Panc1 (cell line): ENCODE data around the gene VKORC1. TPM values are rescaled to one million over a fixed set of nuclear protein-coding genes. Genes with fewer than 3 reads are reported as not detected.

Experiments used
- ATAC-seq: fragments of 200-7000 bp; cut with Tn5 transposase; 2 replicates; pipeline ENCODE4 v1.9.1; 2020; ENCODE audit warnings: mild to moderate bottlenecking, moderate library complexity
- BruUV-seq: library from RNA; stranded (reverse); fragments of 400-500 nt; replicated peaks from 2 replicates; lab custom pipeline; 2021; lab: Mats Ljungman, UMichigan
- CTCF ChIA-PET: fragments of 300-600 bp; sonication (Branson Sonifier 250); formaldehyde crosslinking; loops from one replicate; lab custom pipeline; 2022; ENCODE audit warnings: antibody characterized with exemption; lab: Charles Lee
- POLR2A ChIA-PET: fragments of 300-600 bp; sonication (Branson Sonifier 250); formaldehyde crosslinking; loops from one replicate; lab custom pipeline; 2022; ENCODE audit warnings: antibody characterized with exemption; lab: Charles Lee
- DNase-seq: peaks from one replicate; pipeline ENCODE4 v3.0.0-alpha.2; 2010; ENCODE audit warnings: low read depth, low spot score
- H3K27ac ChIP-seq: 2 replicates; pipeline ENCODE4 v1.5.1; 2011; ENCODE audit warnings: mild to moderate bottlenecking, low read length, inconsistent platforms
- H3K27me3 ChIP-seq: fragments of 200-500 bp; sonication (Bioruptor generic); 2 replicates; pipeline ENCODE4 v1.6.0; 2014; ENCODE audit warnings: low read length, inconsistent platforms; ENCODE audit not compliant: control insufficient read depth, insufficient read depth
- H3K36me3 ChIP-seq: fragments of 200-500 bp; sonication (Bioruptor generic); 2 replicates; pipeline ENCODE4 v1.5.1; 2014; ENCODE audit warnings: inconsistent platforms, mild to moderate bottlenecking, low read length, moderate library complexity; ENCODE audit not compliant: control insufficient read depth, insufficient read depth
- H3K4me1 ChIP-seq: 2 replicates; pipeline ENCODE4 v1.5.1; 2011; ENCODE audit warnings: inconsistent platforms, mild to moderate bottlenecking, low read length, moderate library complexity; ENCODE audit not compliant: control insufficient read depth, insufficient read depth
- H3K4me3 ChIP-seq, 2 experiments: 2 replicates each; pipeline ENCODE4 v1.5.1; 2011 to 2012; ENCODE audit warnings: low read depth in 2 of 2, low read length in 2 of 2, mild to moderate bottlenecking in 2 of 2, inconsistent platforms in 1 of 2, moderate library complexity in 1 of 2
- H3K9me3 ChIP-seq: fragments of 200-500 bp; sonication (Bioruptor generic); 2 replicates; pipeline ENCODE4 v1.5.1; 2014; ENCODE audit warnings: low read depth, mild to moderate bottlenecking, inconsistent platforms, low read length, moderate library complexity; ENCODE audit not compliant: control insufficient read depth, insufficient read depth
- POLR2AphosphoS5 ChIP-seq: IDR thresholded peaks from 2 replicates; pipeline ENCODE4 v1.6.1; 2012; ENCODE audit warnings: mild to moderate bottlenecking, low read depth, low read length, moderate library complexity
- SIN3A ChIP-seq: IDR thresholded peaks from 2 replicates; pipeline ENCODE4 v1.6.1; 2012; ENCODE audit warnings: low read depth, mild to moderate bottlenecking, low read length, moderate library complexity, borderline replicate concordance; ENCODE audit not compliant: insufficient read depth
- TCF7L2 ChIP-seq: IDR thresholded peaks from 2 replicates; pipeline ENCODE4 v1.6.1; 2011; ENCODE audit warnings: mild to moderate bottlenecking, low read depth, low read length, inconsistent platforms
- in situ Hi-C: cut with HindIII; loops from 2 replicates; pipeline ENCODE4 v1.10.0; 2016; ENCODE audit warnings: low sequenced_read_pairs, low pct_unique_long_range_greater_than_20kb
- intact Hi-C: fragments of 100-400 bp; cut with micrococcal nuclease; formaldehyde crosslinking; loops from one replicate; pipeline ENCODE4 v1.10.0; 2022; ENCODE audit not compliant: unreplicated experiment
- total RNA-seq: library from RNA; stranded (reverse); gene quantifications from one replicate; pipeline ENCODE4 v1.2.1, GENCODE V29; 2021; ENCODE audit not compliant: unreplicated experiment
- TF ChIP-seq, protein P1 (sequence below), 2 experiments: IDR thresholded peaks; 2 replicates each; pipeline ENCODE4 v1.6.1; 2011 to 2012; ENCODE audit warnings: low read depth in 2 of 2, control low read depth in 1 of 2, low read length in 1 of 2, mild to moderate bottlenecking in 1 of 2, moderate library complexity in 1 of 2; ENCODE audit not compliant: insufficient read depth in 1 of 2
- TF ChIP-seq, protein P2 (sequence below): fragments of 450-650 bp; IDR thresholded peaks from 2 replicates; pipeline ENCODE4 v1.5.1; 2017; ENCODE audit warnings: mild to moderate bottlenecking

The VKORC1 gene
- total RNA-seq, 1 experiment from 2014 or later = 109 TPM

DNA sequence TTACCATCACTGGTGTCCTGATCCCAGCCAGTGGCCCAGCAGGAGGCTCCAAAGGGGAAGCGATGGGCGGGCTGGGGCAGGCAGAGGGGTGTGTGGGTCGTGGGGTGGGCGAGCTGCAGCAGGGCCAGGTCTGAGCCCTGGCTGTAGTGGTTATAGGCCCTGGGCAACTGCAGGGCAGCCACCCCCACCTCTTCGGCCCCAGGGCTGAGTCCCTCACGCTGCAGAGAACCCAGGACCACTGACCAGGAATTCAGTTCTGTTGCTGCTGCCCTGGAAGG, 8.0 kb downstream of the VKORC1 start:
- POLR2A ChIA-PET = no interaction called here
- in situ Hi-C loops = no loop called here

DNA sequence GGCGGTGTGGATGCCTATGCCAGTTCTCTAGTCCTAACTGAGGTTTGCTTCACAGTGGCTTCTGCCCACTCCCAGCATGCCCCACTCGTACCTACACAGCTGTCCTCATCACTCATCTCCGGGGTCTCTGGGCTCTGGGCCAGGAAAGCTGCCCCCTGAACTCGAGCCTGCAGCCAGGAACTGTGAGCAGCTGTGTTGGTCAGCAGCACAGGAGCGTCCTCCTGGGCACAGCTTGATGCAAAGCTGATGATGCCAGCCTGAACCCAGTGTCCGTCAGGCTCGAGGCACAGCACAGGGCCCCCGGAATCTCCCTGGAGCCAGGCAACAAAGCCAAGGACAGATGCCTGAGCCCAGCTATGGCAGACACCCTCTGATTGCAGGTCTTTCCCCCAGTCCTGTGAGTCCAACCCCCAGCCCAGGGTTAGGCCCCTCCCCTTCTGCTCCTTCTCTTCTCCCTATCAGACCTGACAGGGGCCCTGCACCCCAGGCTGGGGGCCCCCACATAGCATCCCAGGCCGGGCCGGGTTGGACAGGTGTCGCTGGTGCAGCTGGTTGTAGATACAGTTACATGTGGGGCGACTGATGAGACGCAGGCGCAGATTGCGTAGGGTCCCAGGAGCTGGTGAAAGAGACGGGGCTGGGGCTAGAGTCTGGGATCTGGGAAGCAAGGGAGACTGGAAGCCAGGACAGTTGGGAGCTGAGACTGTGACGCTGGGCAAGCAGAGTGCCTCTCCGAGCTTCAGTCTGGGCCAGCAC, 8.5 kb downstream of the VKORC1 start:
- no peak overlapping the region for H3K4me3 ChIP-seq
- in situ Hi-C loops (no loop called here), intact Hi-C loops (no loop called here)
- H3K27ac ChIP-seq = no peak overlapping the region
- ChIA-PET CTCF (interaction anchor here (0.5 to 0.9 kb wide), 2 partner anchors 32 to 101 kb away, joined by 3 to 4 read pairs; partner anchors contain the start of gene HSD3B7), POLR2A (interaction anchor here (0.6 kb wide), 1 partner anchor 68 kb away, joined by 9 read pairs; no protein-coding TSS in a partner anchor)
- no peak for DNase-seq
- H3K4me1 ChIP-seq = no peaks in the 10 kb centered on the region; the same call in 1 of the 2 replicates
- ATAC-seq = no peak
- TF ChIP-seq, protein P1, sequence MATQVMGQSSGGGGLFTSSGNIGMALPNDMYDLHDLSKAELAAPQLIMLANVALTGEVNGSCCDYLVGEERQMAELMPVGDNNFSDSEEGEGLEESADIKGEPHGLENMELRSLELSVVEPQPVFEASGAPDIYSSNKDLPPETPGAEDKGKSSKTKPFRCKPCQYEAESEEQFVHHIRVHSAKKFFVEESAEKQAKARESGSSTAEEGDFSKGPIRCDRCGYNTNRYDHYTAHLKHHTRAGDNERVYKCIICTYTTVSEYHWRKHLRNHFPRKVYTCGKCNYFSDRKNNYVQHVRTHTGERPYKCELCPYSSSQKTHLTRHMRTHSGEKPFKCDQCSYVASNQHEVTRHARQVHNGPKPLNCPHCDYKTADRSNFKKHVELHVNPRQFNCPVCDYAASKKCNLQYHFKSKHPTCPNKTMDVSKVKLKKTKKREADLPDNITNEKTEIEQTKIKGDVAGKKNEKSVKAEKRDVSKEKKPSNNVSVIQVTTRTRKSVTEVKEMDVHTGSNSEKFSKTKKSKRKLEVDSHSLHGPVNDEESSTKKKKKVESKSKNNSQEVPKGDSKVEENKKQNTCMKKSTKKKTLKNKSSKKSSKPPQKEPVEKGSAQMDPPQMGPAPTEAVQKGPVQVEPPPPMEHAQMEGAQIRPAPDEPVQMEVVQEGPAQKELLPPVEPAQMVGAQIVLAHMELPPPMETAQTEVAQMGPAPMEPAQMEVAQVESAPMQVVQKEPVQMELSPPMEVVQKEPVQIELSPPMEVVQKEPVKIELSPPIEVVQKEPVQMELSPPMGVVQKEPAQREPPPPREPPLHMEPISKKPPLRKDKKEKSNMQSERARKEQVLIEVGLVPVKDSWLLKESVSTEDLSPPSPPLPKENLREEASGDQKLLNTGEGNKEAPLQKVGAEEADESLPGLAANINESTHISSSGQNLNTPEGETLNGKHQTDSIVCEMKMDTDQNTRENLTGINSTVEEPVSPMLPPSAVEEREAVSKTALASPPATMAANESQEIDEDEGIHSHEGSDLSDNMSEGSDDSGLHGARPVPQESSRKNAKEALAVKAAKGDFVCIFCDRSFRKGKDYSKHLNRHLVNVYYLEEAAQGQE (IDR thresholded peaks at IDR 0.05; ENCODE audit: insufficient read depth in 1 of 2, low read depth in 2 of 2, low read length in 1 of 2) = no peak
- TF ChIP-seq TCF7L2 = no peak
- TF ChIP-seq POLR2AphosphoS5 = no peak
- TF ChIP-seq, protein P2, sequence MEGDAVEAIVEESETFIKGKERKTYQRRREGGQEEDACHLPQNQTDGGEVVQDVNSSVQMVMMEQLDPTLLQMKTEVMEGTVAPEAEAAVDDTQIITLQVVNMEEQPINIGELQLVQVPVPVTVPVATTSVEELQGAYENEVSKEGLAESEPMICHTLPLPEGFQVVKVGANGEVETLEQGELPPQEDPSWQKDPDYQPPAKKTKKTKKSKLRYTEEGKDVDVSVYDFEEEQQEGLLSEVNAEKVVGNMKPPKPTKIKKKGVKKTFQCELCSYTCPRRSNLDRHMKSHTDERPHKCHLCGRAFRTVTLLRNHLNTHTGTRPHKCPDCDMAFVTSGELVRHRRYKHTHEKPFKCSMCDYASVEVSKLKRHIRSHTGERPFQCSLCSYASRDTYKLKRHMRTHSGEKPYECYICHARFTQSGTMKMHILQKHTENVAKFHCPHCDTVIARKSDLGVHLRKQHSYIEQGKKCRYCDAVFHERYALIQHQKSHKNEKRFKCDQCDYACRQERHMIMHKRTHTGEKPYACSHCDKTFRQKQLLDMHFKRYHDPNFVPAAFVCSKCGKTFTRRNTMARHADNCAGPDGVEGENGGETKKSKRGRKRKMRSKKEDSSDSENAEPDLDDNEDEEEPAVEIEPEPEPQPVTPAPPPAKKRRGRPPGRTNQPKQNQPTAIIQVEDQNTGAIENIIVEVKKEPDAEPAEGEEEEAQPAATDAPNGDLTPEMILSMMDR = no peak
- no peak for TF ChIP-seq SIN3A
- BruUV-seq = no TSS peak
- no peaks in the 10 kb centered on the region for H3K27me3 ChIP-seq
- no peaks in the 10 kb centered on the region for H3K9me3 ChIP-seq
- no peaks in the 10 kb centered on the region for H3K36me3 ChIP-seq

More for the DNA sequence above, 8.0 kb downstream of the VKORC1 start:
- no peaks in the 10 kb centered on the region for H3K9me3 ChIP-seq
- DNase-seq (no peak), ATAC-seq (no peak)
- no peak overlapping the region for H3K4me3 ChIP-seq
- intact Hi-C loops = no loop called here
- no peak overlapping the region for H3K27ac ChIP-seq
- H3K27me3 ChIP-seq = no peaks in the 10 kb centered on the region
- no TSS peak for BruUV-seq
- CTCF ChIA-PET = no interaction called here
- no peaks in the 10 kb centered on the region for H3K36me3 ChIP-seq
- TF ChIP-seq TCF7L2 (no peak), SIN3A (no peak), POLR2AphosphoS5 (no peak)
- TF ChIP-seq, protein P1 (IDR thresholded peaks at IDR 0.05; ENCODE audit: insufficient read depth in 1 of 2, low read depth in 2 of 2, low read length in 1 of 2) = no peak
- TF ChIP-seq, protein P2 = no peak
- H3K4me1 ChIP-seq = no peaks in the 10 kb centered on the region; the same call in 1 of the 2 replicates
